ENCODE results near the gene ZNF701.
"Not testable (repeated sequence)": the region's sequence is repeated elsewhere in the genome, so short reads cannot be mapped to it uniquely, and the experiment has no call there.

Gene ZNF701

GRCh38 chr19:52566121-52566520, 4.0 kb upstream of the ZNF701 start:
- DNase-seq (ENCODE audit: low read depth, low spot score) = peak; percentile 25

DNA sequence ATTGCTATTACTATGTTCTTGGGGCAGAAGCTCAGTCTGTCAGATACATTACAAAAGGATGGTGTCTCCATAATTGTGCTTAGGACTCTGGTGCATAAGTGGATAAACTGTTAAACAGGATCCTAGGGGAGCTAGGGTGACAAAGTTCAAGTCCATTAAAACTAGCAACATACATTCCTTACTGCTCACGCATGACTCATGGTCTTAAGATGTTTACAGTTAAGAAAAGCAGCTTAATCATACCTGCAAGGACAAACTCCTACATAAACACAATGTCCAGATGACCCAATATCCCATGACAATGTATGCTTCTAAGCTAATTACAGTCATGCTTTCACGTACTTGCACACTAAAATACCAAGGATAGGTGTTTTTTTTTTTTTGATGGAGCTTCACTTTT, 3.5 kb upstream of the ZNF701 start:
- DNase-seq (ENCODE audit: low read depth, low spot score) = no peak

GRCh38 chr19:52567921-52568320, 2.2 kb upstream of the ZNF701 start:
- DNase-seq (ENCODE audit: low read depth, low spot score) = no peak

- peak; percentile 57 for DNase-seq (ENCODE audit: low read depth, low spot score)
These were observed 468 bp upstream of the ZNF701 start for GRCh38 chr19:52569638-52569999.

GRCh38 chr19:52584736-52585440, 14.8 kb downstream of the ZNF701 start:
- no peak for DNase-seq (ENCODE audit: low read depth, low spot score)

DNA sequence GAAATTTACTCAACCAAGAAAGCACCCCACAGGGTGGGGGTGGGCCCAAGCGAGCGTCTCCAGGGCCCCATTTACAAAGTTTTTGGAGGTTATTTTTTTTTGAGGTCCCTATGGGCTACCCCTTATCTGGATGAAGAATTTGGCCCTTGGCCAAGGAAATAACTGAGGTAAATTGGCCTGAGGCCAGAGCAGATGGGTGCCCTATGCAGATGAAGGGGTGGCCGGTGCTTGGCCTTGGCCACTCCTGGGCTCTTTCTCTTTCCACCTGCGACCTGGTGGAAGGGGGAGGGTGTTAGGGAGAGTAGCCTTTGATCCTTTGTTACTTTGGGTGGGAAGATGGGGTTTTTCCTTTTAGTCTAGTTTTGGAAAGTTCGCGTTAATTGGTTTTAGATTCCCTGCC, 15.5 kb downstream of the ZNF701 start:
- DNase-seq (ENCODE audit: low read depth, low spot score) = no peak

DNA sequence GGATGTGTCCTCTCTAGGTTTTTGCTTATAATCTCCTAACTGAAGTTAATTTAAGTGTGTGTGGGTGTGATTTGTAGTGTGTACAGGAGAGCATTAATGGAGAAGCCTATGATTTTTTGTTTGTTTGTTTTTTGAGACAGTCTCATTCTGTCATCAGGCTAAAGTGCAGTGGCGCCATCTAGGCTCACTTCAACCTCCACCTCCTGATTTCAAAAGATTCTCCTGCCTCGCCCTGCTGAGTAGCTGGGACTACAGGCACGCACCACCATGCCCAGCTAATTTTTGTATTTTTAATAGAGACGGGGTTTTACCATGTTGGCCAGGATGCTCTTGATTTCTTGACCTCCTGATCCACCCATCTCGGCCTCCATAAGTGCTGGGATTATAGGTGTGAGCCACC, 20.6 kb downstream of the ZNF701 start:
- DNase-seq (ENCODE audit: low read depth, low spot score) = no peak

- no peak for DNase-seq (ENCODE audit: low read depth, low spot score)
These were observed 22.2 kb downstream of the ZNF701 start for GRCh38 chr19:52592301-52592700.

- not testable (repeated sequence) for DNase-seq (ENCODE audit: low read depth, low spot score)
These were observed 23.4 kb downstream of the ZNF701 start for GRCh38 chr19:52593441-52593840.

DNA sequence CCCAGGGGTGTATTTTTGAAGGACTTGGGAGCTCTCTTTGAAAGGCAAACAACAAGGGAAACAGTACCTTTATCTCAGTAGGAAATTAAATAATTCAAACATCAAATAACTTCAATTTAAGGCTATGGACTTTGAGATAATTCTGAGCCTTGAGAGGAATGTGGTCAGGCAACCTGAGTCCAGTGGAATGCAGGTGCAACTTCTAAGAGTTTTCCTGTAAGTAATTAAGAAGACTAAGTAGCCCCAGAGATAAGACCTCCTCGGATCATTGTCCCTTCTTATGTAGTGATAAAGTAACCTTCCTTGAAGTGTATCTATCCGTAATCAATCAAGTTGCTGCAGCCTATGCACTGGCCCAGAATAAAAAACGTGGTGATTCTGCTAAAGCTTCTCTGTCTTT, 29.2 kb downstream of the ZNF701 start:
- no peak for DNase-seq (ENCODE audit: low read depth, low spot score)

- DNase-seq (ENCODE audit: low read depth, low spot score) = no peak
These were observed 30.5 kb downstream of the ZNF701 start for GRCh38 chr19:52600639-52601024.

- no peak for DNase-seq (ENCODE audit: low read depth, low spot score)
These were observed 31.2 kb downstream of the ZNF701 start for GRCh38 chr19:52601025-52601973.

DNA sequence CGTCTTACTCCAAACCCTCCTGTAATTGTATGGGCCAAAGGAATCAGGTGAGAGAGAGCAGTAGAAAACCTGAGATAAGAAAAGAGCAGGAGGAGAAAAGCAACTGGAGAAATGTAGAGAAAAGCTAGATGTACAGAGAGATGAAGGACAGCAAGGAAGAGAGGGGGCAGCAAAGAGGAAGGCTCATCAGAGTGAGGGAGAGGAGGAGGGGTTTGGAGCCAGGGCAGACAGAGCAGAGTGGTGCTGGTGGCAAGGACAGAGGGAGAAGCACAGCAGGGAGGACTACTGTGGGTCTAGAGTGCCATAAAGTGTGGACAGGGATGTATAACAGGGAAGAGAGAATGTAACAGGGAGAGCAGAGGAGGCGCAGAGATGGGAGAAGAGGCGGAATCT, 31.9 kb downstream of the ZNF701 start:
- DNase-seq (ENCODE audit: low read depth, low spot score) = not testable (repeated sequence)

GRCh38 chr19:52602941-52603340, 32.9 kb downstream of the ZNF701 start:
- no peak for DNase-seq (ENCODE audit: low read depth, low spot score)

DNA sequence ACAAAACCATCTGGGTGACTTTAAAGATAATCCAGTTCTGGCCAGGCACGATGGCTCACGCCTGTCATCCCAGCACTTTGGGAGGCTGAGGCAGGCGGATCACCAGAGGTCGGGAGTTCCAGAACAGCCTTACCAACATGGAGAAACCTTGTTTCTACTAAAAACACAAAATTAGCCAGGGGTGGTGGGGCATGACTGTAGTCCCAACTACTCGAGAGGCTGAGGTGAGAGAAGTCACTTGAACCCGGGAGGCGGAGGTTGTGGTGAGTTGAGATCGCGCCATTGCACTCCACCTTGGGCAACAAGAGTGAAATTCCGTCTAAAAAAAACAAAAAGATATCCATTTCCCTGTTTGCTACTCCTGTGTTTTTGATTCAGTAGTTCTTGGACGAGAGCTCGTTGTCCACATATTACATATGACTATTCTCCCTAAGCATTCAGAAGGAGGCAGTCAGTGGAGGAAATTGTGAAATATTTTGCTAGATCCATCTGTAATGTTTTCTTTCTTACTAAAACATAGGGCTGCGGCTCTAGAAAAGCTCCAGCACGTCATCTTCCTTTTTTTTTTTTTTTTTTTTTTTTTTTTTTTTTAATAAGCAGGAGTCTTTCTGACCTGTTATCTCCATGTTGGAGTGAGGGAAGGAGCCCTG, 33.6 kb downstream of the ZNF701 start:
- DNase-seq (ENCODE audit: low read depth, low spot score) = no peak

GRCh38 chr19:52613299-52613906, 43.3 kb downstream of the ZNF701 start:
- no peak for DNase-seq (ENCODE audit: low read depth, low spot score)

DNA sequence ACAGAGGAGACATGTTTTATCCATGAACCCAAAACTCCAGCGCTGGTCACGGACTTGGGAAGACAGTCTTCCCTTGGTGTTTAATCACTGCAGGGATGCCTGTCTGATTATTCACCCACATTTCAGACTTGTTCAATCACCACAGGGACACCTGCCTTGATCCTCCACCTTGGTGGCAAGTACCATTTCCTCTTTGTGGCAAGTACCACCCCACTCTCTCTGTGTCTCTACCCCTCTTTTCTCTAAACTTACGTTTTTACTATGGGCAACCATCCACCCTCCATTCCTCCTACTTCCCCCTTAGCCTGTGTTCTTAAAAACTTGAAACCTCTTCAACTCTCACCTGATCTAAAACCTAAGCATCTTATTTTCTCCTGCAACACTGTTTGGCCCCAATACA, 51.3 kb downstream of the ZNF701 start:
- DNase-seq (ENCODE audit: low read depth, low spot score) = no peak

DNA sequence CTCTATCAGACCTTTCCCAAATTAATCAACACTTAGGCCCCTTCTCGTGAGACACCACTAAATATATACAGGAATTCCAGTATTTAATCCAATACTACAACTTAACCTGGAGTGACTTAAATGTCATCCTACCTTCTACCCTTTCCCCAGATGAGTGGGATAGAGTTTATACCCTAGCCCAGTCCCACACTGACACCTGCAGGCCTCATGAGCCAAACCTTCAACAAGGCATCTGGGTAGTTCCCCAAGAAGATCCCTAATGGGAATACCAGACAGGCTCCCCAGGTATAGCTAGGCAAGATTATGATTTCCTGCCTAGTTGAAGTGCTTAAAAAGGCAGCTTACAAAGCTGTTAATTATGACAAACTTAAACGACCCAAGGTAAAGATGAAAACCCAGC, 52.2 kb downstream of the ZNF701 start:
- DNase-seq (ENCODE audit: low read depth, low spot score) = no peak

- DNase-seq (ENCODE audit: low read depth, low spot score) = no peak
These were observed 56.8 kb downstream of the ZNF701 start for GRCh38 chr19:52626915-52627314.

DNA sequence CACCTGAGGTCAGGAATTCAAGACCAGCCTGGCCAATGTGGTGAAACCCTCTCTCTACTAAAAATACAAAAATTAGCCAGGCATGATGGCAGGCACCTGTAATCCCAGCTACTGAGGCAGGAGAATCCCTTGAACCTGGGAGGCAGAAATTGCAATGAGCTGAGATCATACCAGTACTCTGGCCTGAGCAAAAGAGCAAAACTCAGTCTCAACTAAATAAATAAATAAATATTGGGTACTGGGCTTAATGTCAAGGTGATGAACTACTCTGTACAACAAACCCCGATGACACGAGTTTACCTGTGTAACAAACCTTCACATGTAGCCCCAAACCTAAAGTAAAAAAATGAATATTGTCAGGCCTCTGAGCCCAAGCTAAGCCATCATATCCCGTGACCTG, 57.4 kb downstream of the ZNF701 start:
- not testable (repeated sequence) for DNase-seq (ENCODE audit: low read depth, low spot score)

GRCh38 chr19:52635786-52636570, 65.9 kb downstream of the ZNF701 start:
- DNase-seq (ENCODE audit: low read depth, low spot score) = no peak

All from iPS DF 19.7 (cell line).